ENCODE results near the gene PIP.
"Not testable (repeated sequence)": the region's sequence is repeated elsewhere in the genome, so short reads cannot be mapped to it uniquely, and the experiment has no call there.

PIP gene

DNA sequence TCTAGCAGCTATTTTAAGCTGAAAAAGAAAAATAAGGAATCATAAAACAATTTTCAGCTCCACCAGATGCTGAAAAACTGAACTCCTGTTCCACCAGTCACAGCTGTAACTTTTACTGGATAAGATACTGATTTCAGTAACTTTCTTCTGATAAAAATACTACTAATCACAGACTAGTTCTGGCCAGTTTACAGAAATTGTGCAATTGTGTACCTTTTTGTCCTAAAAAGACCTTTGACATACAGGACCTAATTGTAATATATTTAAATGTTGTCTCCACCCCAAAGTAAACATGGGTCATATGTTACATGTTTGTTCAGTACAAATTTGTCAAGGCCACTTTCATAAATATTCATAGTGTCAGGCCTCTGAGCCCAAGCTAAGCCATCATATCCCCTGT is 27.1 kb upstream of the PIP start:
- TF ChIP-seq, protein P1, sequence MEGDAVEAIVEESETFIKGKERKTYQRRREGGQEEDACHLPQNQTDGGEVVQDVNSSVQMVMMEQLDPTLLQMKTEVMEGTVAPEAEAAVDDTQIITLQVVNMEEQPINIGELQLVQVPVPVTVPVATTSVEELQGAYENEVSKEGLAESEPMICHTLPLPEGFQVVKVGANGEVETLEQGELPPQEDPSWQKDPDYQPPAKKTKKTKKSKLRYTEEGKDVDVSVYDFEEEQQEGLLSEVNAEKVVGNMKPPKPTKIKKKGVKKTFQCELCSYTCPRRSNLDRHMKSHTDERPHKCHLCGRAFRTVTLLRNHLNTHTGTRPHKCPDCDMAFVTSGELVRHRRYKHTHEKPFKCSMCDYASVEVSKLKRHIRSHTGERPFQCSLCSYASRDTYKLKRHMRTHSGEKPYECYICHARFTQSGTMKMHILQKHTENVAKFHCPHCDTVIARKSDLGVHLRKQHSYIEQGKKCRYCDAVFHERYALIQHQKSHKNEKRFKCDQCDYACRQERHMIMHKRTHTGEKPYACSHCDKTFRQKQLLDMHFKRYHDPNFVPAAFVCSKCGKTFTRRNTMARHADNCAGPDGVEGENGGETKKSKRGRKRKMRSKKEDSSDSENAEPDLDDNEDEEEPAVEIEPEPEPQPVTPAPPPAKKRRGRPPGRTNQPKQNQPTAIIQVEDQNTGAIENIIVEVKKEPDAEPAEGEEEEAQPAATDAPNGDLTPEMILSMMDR (IDR thresholded peaks at IDR 0.05; ENCODE audit: low read depth, low read length): no peak
- TF ChIP-seq EZH2phosphoT487 (IDR thresholded peaks at IDR 0.05; ENCODE audit: low read depth): no peak
- H3K27me3 ChIP-seq (ENCODE audit: low read depth, low read length): no peaks in the 10 kb centered on the region
- no peaks in the 10 kb centered on the region for H3K79me2 ChIP-seq (ENCODE audit: low read length)
- no peak overlapping the region for H3K9ac ChIP-seq (ENCODE audit: low read length)
- no peak overlapping the region for H3K4me3 ChIP-seq (ENCODE audit: low read length)
- no peak overlapping the region for H3K27ac ChIP-seq (ENCODE audit: low read length)
- no peaks in the 10 kb centered on the region for H4K20me1 ChIP-seq (ENCODE audit: insufficient read depth, low read length)
- no peak overlapping the region for H3K4me2 ChIP-seq (ENCODE audit: low read length)
- no peaks in the 10 kb centered on the region for H3K4me1 ChIP-seq (ENCODE audit: low read length)
- no peak overlapping the region for H2AFZ ChIP-seq (ENCODE audit: low read depth, low read length)
- no peaks in the 10 kb centered on the region for H3K36me3 ChIP-seq (replicated peaks; ENCODE audit: low read depth, low read length)
- H3K9me3 ChIP-seq (ENCODE audit: insufficient read depth, low read length): 0 out of 2 replicates have a peak, but pooled peaks cover 9% of the 10 kb centered on the region

DNA sequence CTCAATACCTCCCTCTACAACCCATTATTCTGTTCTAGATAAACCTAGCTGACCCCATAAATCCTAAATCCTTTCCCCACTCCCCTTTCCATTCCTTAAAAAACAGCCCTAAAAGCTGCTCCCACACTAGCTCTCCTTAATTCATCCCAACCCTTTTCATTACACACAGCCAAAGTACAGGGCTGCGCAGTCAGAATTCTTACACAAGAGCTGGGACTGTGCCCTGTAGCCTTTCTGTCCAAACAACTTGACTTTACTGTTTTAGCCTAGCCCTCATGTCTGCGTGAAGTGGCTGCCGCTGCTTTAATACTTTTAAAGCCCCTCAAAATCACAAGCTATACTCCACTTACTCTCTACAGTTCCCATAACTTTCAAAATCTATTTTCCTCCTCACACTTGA is 23.9 kb upstream of the PIP start:
- not testable (repeated sequence) for H3K9ac ChIP-seq (ENCODE audit: low read length); H3K27ac ChIP-seq (ENCODE audit: low read length); H3K4me2 ChIP-seq (ENCODE audit: low read length); H3K79me2 ChIP-seq (ENCODE audit: low read length); H3K9me3 ChIP-seq (ENCODE audit: insufficient read depth, low read length); H2AFZ ChIP-seq (ENCODE audit: low read depth, low read length); H4K20me1 ChIP-seq (ENCODE audit: insufficient read depth, low read length); H3K4me3 ChIP-seq (ENCODE audit: low read length); H3K4me1 ChIP-seq (ENCODE audit: low read length); H3K36me3 ChIP-seq (replicated peaks; ENCODE audit: low read depth, low read length); H3K27me3 ChIP-seq (ENCODE audit: low read depth, low read length)

DNA sequence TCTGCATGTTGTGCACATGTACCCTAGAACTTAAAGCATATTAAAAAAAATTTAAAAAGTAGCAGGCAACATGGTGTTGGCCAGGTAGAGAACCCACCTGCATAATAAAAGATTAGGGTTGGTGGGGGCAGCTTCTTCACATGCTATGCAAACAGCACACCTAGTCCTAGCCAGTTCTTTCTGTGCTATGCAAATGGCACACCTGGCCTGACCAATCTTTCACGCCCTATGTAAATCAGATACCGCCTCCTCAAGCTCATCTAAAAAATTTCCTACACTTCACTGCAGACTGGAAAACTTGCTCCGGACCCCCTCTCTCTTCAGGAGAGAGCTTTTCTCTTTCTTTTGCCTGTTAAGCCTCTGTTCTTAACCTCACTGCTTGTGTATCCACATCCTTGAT is 14.5 kb upstream of the PIP start:
- no peaks in the 10 kb centered on the region for H4K20me1 ChIP-seq (ENCODE audit: insufficient read depth, low read length)
- H3K79me2 ChIP-seq (ENCODE audit: low read length): no peaks in the 10 kb centered on the region
- no peak overlapping the region for H3K27ac ChIP-seq (ENCODE audit: low read length)
- H3K4me2 ChIP-seq (ENCODE audit: low read length): no peak overlapping the region
- H3K36me3 ChIP-seq (replicated peaks; ENCODE audit: low read depth, low read length): no peaks in the 10 kb centered on the region
- no peaks in the 10 kb centered on the region for H3K27me3 ChIP-seq (ENCODE audit: low read depth, low read length)
- H3K4me3 ChIP-seq (ENCODE audit: low read length): no peak overlapping the region
- peaks cover 9% of the 10 kb centered on the region; the same call in 1 of the 2 replicates for H3K9me3 ChIP-seq (ENCODE audit: insufficient read depth, low read length)
- H2AFZ ChIP-seq (ENCODE audit: low read depth, low read length): no peak overlapping the region
- H3K4me1 ChIP-seq (ENCODE audit: low read length): no peaks in the 10 kb centered on the region
- no peak overlapping the region for H3K9ac ChIP-seq (ENCODE audit: low read length)
- TF ChIP-seq EZH2phosphoT487 (IDR thresholded peaks at IDR 0.05; ENCODE audit: low read depth): no peak
- TF ChIP-seq, protein P1 (IDR thresholded peaks at IDR 0.05; ENCODE audit: low read depth, low read length): no peak

DNA sequence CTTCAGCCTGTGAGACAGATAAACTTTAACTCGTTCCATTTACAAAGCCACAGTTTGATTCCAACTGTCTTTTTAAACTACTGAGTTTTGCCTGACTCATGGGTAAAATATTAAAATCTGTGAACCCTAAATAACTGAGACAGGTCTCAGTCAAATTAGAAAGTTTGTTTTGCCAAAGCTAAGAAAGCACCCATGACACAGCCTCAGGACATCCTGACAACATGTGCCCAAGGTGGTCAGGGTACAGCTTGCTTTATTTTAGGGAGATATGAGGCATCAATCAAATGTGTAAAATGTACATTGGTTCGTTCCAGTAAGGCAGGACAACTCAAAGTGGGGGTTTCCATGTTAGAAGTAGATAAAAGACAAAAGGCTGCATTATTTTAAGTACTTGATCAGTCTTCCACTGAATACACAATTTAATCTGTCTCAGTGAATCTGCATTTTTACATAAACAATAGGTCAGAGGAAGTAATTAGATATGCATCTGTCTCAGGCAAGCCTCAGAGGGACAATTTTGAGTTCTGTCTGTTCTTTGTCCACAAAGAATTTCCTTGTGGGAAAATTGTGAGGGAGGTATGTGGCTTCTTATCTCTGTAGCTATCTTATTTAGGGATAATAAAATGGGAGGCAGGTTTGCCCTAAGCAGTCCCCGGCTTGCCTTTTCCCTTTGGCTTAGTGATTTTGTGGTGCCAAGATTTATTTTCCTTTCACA is 11.0 kb upstream of the PIP start:
- Histone ChIP-seq H3K27me3 (ENCODE audit: low read depth, low read length) (no peaks in the 10 kb centered on the region), H3K4me3 (ENCODE audit: low read length) (no peak overlapping the region), H3K79me2 (ENCODE audit: low read length) (no peaks in the 10 kb centered on the region), H2AFZ (ENCODE audit: low read depth, low read length) (no peak overlapping the region), H3K27ac (ENCODE audit: low read length) (no peak overlapping the region), H3K4me1 (ENCODE audit: low read length) (peaks cover 6% of the 10 kb centered on the region), H3K9ac (ENCODE audit: low read length) (no peak overlapping the region), H3K9me3 (ENCODE audit: insufficient read depth, low read length) (peaks cover 6% of the 10 kb centered on the region; the same call in 1 of the 2 replicates), H3K36me3 (replicated peaks; ENCODE audit: low read depth, low read length) (no peaks in the 10 kb centered on the region), H4K20me1 (ENCODE audit: insufficient read depth, low read length) (no peaks in the 10 kb centered on the region), H3K4me2 (ENCODE audit: low read length) (no peak overlapping the region)
- no peak for TF ChIP-seq EZH2phosphoT487 (IDR thresholded peaks at IDR 0.05; ENCODE audit: low read depth)
- TF ChIP-seq, protein P1 (IDR thresholded peaks at IDR 0.05; ENCODE audit: low read depth, low read length): no peak

DNA sequence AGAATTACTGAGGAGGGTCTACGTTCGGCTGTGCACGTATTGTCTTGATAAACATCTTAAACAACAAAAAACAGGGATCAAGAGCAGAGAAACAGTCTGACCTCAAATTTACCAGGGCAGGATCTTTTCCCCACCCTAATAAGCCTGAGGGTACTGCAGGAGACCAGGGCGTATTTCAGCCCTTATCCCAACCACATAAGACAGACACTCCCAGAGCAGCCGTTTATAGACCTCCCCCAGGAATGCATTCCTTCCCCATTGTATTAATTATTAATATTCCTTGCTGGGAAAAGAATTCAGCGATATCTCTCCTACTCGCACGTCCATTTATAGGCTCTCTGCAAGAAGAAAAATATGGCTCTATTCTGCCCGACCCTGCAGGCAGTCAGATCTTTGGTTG is 8.6 kb upstream of the PIP start:
- not testable (repeated sequence) for H3K27me3 ChIP-seq (ENCODE audit: low read depth, low read length); H2AFZ ChIP-seq (ENCODE audit: low read depth, low read length); H3K9me3 ChIP-seq (ENCODE audit: insufficient read depth, low read length); H3K4me2 ChIP-seq (ENCODE audit: low read length); H3K9ac ChIP-seq (ENCODE audit: low read length); H3K4me3 ChIP-seq (ENCODE audit: low read length); H3K79me2 ChIP-seq (ENCODE audit: low read length); H4K20me1 ChIP-seq (ENCODE audit: insufficient read depth, low read length); H3K36me3 ChIP-seq (replicated peaks; ENCODE audit: low read depth, low read length); H3K27ac ChIP-seq (ENCODE audit: low read length)
- peaks cover 12% of the 10 kb centered on the region for H3K4me1 ChIP-seq (ENCODE audit: low read length)
